ENCODE data around the gene POLR2M.

POLR2M gene
- total RNA-seq, result 4.8 to 38.7 (median 18.3) reads per million in 18 experiments

DNA sequence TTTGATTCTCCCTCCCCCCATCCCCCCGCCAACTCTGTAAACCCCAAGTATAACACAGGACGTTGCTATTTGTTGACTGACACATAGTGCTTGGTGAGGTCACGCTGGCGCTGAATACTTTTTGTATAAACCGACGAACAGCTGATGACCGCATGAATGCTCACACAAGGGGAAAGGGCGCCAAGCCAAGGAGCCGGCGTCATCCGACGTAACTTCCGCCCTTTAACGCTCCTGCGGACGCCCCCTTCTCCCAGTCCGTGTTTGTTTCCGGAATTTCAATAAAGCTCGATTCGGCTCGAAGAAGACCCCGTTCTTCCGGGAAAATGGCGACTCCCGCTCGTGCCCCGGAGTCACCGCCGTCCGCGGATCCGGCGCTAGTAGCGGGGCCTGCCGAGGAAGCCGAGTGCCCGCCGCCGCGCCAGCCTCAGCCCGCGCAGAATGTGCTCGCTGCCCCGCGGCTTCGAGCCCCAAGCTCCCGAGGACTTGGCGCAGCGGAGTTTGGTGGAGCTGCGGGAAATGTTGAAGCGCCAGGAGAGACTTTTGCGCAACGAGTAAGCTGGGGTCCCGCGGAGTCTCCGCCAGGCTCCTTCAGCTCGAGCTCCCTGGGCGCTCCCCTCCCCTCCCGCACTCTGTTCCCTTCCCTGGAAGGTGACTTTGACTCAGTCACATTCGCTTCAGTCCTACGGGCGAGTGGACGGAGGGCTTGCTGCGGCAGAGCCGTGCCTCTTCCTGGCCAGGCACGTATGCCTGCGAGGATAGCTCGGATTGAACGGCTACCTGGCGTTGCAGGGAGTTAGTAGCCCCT lies at the start of gene POLR2M:
Gene POLR2M (plus strand): TSS at position 310 of the 805 bp plus-strand sequence. CDS start 129 bp downstream, at position 439.
- peak; percentile 96 to 97 for DNase-seq

DNA sequence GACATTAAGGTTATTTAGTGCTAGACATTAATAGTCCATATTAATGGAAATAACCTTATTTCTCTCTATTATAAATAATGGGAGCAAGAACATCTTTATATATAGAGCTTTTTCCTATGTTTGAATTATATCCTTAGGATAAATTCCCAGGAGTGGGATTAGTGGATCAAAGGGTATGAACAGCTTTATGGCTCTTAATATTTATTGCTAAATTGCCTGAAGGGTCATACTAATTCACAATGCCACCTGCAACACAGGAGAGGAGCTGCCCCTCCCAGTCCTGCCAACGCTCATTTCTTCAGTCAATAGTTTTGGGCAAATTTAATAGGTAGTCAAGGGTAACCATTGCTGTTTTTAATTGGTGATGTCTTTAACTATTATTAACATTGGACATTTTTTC lies 48.9 kb upstream of the POLR2M start:
- DNase-seq, result no peak

DNA sequence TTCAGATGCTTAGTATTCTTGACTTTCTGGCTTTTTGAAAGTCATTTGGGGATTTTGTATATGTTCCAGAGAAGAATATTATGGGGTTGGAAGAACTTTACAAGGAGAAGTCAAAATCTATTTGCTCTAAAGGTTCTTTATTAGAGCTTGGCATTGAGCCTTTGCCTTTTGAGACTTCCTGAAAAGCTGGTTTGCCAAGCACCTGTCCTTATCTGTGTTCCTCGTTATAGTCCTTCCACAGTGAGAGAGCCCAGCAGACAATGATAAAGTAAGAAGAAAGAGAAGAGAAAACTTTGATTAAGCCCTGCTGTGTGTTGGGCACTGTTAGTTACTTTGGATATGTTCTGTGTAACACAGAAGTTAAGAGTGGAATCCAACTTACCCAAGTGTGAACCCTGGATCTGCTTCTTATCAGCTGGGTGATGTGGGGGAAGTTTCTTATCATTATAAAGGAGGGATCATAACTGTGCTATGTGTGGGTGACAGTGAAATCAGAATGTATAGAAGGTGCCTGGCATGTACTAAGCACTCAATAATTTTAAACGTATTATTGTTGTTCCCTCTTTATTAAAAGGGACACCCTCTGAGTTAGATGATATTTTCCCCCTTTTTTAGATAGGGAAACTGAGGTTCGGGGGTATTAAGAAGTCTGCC lies 44.3 kb upstream of the POLR2M start:
- no peak for DNase-seq

DNA sequence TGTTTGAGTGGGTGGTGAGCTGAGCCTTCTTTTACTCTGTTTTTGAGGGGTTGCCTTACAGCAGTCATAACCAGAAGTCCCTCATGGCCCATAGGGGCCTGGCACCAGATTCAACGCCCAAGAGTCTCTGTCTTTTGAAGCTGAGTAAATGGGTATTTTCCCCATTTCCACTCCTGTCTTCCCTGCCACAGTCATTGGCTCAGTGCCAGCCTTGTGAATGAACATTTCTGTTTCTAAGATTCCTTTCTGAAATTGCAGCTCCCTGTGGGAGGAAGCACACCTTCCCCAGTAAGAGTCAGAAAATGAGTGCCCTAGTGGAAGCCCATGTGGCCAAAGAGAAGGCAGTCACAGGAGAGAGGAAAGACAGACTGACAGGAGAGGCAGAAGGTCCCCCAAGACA lies 43.7 kb upstream of the POLR2M start:
- no peak for DNase-seq

DNA sequence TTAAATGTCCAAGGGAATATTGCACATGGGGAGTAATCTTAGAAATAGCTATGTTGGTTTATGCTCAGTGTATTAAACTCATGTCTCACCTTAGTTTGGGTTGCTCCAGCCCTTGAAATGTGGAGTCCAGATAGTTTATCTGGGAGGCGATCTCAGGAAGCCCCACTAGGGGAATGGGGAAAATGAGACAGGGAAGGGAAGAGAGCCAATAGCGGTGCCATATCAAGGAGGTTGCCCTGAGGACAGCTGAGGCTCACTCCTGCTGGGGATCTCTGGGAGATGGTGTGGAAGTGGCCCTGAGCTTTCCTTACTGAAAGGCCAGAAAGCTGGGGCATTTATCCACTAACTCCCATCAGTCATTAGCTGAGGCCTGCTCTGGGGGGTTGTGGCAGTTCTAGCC lies 43.3 kb upstream of the POLR2M start:
- no peak for DNase-seq

DNA sequence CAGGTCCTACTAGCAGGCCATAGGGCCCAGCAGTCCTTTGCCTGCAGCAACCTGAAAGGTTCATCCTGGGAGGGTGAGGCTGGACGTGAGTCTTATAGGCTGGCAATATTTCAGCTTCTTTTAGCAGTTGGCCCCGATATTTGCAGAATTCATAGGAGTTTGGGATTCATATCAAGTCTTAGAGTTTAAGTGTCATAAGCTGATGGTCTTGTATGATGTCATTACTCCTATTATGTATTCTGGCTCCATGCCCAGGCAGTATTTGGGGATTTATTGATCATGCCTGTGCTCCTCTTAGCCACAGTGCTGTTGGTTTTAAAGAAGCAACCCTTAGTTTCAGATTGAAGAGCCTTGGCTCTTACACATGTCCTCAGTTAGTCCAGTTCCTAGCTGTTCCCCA lies 41.3 kb upstream of the POLR2M start:
- DNase-seq, result no peak

DNA sequence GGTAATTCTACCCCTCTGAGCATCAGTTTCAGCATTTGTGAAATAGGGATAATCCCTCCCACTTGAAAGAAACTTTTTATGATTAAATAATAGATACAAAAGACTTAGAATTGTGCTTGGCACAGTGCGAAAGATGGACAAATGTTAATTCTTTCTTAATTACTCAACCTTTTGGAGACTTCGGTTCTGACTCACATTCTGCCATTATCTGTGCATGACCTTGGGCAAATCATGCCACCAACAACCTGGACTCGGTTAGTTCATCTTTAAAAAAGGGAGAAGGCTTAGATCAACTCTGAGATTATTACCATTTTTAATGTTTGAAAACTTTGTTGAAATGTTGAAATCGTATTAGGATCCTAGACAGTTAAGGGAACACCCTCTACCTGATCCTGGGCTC lies 40.6 kb upstream of the POLR2M start:
- DNase-seq, result no peak

DNA sequence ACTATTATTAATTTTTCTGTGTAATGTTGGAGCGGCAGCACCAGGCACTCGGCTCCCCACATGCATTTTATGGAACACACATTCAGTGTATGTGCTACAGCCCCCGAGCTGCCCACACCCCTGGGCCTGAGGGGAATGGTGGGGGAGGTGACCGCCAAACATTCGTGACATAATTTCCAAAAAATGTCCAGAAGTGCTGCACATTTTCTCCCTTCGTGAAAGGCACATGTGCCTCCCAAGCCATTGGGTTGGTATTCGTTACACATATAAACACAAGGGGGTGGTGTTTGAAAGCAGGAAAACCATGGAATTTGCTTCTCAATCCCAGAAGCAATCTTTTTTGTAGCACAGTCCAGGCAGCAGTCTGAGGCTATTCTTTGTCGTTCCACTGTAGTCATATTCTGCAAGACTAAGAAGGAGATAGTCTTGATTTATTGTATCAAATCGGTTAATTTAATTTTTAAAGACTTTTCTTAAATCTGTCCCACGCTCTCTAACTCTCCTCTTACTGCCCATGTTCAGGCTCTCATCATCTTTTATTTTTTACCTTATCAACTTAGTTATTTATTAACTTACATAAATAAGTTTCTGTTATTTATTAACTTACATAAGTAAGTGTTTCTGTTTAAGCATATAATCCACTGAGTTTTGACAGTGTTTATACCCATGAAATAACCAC lies 39.2 kb upstream of the POLR2M start:
- DNase-seq, result no peak

DNA sequence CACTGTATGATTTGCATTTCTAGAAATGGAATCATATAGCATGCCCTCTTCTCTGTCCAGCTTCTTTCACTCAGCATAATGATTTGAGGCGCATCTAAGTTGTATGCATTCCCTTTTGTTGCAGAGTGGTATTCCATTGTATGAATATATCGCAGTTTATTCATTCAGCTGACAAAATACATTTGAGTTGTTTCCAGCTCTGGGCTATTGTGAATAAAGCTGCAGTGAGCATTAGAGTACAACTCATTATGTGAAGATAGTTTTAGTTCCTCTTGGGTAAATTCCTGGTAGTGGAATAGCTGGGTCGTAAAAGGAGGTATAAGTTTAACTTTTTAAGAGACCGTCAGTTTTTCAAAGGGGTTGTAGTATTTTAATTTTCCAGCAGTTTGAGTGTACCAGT lies 38.5 kb upstream of the POLR2M start:
- no peak for DNase-seq

DNA sequence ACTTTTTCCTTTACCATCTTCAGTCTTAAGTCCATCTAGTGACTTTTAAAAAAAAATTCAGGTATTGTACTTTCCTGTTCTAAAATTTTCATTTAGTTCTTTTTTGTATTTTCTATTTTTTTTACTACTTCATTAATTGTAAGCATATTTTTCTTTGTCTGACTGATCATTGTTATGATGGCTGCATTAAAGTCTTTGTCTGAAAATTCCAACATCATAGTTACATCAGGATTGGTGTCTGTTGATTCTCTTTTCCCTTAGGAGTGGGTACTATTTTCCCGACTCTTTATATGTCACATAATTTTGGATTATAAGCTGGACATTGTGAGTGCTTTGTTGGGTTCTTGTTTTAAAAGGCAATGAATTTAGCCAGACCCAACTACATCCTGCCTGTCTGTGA lies 34.9 kb upstream of the POLR2M start:
- DNase-seq, result no peak

DNA sequence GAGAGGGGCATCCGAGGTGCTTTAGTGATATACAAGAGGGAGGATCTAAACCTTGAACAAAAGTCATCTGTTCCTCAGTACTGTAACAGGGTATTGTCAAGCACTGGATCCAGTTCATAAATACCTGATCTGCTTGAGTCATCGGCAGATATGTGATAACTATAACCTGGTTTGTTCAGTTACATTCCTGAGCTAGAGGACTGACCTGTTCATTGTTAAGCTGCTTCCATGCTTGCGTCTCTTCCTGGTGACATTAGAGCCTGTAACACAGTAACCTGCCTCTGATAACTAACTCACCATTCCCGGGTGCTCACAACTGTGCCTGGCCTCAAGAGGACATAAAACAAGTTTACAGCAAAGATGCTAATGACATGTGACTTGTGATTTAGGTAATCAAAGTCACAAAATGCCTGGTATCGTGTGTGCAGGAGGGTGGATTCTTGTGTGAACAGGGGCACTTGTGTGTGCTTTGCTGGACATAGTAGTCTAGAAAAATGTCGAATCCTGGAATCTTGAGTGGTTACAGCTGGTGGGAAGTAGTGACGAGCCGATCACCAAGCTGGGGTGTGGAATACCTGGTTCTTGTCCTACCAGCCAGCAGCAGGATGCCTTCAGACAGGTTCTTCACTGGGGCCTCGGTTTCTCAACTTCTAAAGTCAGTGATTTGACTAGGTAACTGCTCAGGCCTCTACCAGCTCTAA lies 30.9 kb upstream of the POLR2M start:
- no peak for DNase-seq

DNA sequence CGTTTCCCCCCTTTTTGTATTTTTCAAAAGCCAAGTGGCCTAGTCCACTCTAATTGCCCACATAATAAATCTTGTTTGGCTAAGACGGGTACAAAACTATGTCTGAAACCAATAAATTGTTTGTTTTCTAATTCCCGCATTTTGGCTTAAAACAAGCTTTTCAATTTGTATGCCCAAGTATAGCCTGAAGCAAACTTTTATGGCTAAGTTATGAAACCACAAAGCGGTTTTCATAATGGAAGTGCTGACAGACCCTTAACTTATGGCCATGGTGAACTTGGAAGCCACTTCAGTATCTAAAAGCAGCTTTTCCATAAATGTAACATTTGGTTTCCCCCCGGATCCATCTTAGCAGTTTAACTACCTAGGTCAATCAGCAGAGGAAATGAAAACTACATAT lies 29.9 kb upstream of the POLR2M start:
- DNase-seq, result no peak

DNA sequence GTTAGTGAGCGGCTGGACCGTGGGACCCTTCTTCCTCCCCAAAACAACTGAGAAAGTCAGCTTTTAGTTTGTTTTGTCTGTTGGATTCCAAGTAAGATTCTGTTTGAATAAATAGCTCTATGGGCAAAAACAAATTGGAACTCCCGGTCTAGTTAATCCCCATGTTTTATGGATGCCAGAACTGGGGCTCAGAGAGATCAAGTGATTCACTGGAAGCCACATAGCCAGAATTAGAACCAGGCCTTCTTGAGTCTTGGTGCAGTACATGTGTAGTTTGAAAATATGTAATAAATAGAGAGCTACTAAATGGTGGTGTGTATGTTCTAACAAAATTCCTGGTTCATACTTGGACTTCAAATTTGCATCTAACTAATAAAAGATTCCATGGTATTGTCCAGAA lies 29.3 kb upstream of the POLR2M start:
- DNase-seq, result no peak

DNA sequence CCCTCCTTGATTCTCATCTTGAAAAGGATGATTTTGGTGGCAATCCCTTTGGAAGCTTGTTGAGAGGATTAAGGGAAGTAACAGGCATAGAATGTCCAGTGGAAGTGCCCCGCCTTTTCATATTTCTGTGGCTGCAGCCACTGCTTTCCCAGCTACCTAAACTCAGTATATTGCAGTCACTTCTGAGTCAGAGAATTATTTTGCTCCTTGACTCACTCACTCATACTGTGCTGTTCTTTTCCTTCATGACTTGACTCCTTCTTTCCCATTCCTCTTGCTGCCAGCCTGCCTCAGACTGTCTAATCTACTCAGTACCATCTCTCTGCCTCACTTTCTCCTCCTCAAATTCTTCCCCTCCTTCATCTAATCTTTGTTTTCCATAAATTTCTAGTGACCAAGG lies 26.5 kb upstream of the POLR2M start:
- DNase-seq, result no peak

DNA sequence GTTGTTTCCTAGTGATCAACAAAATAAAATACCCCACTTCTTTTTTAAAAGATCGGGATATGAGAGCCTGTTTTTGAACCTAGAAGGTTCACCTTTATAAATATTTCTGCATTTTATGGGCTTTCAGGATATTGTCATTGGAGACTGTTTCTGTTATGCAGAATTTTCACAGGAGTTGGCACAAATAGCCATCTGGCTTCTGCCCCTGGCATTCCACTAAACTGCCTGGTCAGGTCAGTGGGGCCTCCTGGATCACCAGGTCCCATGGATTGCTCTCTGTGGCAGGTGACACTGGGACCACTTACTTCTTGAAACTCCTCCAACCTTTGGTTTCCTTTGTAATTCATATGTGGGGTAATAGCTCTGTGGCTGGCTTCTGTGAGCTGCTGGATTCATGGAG lies 25.5 kb upstream of the POLR2M start:
- no peak for DNase-seq

DNA sequence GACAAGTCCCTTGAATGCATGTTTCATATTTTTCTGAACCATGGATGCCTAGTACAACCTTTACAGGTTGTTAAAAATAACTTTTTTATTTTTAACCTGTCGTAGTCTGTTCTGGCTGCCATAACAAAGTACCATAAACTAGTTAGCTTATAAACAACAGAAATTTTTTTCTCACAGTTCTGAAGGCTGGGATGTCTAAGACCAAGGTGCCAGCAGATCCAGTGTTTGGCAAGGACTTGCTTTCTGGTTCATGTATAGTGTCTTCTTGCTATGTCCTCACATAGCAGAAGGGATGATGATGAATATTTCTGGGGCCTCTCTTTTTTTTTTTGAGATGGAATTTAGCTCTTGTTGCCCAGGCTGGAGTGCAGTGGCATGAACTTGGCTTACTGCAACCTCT lies 23.0 kb upstream of the POLR2M start:
- DNase-seq, result no peak

DNA sequence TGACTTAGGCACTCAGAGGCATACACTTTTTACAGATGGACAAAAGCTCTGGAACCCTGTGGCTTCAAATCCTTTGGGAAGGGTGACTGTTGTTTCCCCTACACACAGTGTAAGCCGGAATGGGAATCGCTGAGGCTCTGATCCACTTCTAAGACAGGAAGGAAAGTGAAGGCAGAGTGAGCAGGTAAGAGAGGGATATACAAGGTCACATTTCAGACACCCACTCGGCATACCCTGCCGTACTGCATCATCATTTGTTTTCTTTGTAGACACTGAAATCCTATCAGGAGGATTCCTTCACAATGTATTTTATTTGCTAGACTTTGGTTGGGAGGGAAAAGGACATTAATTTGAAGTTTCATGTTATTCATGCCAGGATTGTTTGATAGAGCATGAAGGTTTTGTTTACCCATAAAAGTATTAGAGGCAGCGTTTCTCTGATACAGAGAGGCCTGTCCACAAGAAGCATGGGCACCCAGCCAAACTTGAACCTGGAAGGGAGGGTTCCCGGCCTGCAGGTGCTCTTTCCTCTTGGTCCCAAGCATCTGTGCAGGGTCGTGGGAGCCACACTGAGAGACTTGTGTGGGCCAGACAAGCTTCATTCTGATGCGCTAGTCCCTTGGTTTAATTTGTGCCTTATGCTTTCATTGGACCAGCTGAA lies 21.9 kb upstream of the POLR2M start:
- DNase-seq, result no peak

DNA sequence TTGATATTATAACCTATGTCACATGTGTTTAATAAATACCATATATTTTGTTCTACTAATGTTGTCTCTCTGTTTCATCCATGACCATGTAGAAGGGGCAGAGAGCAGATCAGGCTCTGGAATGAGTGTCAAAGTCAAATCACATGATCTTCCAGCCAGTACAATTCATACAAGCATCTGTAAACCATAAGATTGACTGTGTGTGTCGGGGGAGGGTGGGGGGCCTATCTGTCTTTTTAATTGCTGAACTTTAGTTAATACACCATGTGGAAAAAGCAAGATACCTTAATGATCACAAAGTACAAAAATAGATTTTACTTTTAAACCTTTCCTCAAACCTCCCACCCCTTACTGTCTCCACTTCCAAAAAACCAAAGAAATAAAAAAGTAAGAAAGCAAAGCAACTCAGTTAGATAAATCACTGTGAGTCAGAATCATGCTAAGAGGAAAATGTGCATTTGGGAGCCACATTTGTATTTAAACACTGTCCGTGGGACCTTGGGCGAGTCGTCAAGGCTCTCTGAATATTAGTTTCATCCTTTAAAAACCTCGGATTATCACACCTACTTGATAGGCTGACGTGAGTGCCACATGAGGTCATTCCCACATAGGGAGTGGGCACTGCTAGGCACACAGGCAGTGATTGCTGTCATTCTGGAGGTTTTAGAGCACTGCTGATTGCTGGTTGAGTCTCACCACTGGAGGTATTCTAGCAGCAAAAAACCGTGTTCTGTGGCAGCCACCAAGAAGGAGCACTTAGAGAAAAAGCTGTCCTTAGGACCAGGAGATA lies 21.0 kb upstream of the POLR2M start:
- DNase-seq, result no peak

DNA sequence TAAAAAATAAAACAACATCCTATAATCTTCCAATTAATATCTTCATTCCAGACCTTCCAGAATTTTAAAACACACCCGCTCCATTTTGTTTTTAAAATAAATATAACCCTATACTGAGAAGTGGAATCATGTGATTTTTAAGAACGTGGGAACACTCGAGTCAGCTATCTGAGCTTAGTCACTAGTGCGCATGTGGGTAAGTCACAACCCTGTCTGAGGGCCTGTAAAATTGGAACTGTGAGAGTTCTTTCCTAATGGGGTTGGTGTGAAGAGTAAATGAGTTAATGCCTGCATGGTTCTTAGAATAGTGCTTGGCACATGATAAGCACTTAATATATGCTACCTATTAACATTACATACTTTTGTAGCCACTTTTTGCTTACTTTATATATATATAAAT lies 19.9 kb upstream of the POLR2M start:
- DNase-seq, result no peak

DNA sequence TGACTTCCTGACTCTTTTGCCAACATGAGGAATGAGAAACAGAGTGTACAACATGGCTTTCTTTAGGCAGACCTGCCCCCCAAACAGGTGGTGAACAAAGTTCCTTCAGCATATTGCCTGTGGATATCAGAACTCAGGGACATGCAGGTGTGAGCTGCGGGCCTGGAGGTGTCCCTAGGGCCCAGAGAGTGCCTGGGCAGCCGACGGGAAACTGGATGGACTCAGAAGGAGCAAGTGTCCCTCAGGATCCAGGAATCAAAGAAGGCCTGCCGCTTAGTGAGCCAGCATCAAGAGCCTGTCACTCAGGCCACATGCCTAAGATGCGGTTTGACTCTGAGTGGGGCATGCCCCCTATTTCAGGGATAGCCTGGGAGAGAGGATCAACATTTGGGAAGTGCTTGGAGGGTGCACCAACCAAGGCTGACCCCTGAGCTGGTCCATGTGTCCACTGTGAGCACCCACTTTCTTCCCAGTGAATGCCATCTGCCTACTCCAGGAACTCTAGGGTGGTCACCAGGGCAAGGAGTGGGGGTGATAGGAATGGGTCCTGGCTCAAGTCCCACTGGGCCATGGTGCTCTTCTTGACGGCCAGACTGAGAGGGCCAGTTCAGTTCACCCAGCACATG lies 16.1 kb upstream of the POLR2M start:
- no peak for DNase-seq

DNA sequence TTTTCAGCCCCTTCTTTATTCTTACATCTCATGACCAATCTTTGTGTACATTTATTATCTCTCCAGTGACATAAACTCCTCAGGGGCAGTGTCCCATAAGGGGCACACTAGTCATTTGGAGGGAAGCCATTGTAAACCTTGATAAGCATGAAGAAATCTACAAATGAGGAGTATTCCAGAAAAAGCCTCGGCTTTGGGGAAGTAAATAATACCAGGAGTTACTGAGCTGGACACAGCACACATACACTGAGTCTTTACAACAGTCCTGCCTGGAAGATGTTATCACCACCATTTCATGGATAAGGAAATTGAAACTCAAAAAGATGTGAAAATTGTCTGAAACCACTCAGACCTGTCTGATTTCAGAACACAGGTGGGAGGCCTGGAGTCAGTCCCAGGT lies 15.4 kb upstream of the POLR2M start:
- no peak for DNase-seq
